Right atrium auricular region (tissue), 2 donors: ENCODE data around the gene ATXN7L3. TPM values are rescaled to one million over a fixed set of nuclear protein-coding genes. Genes with fewer than 3 reads are reported as not detected.

Experiments
- DNase-seq: peaks from one replicate; pipeline ENCODE4 v3.0.0-alpha.2; 2019; ENCODE audit warnings: low spot score
- H3K27ac ChIP-seq, 2 donors: fragments of 200-600 bp; sonication (generic); 1 replicate in 1 of 2; 2 replicates in 1 of 2; pipeline ENCODE4 v1.5.1; 2016 to 2019
- H3K27me3 ChIP-seq, 2 donors: fragments of 200-600 bp; sonication (generic); one replicate each; pipeline versions ENCODE4 v1.5.1 to v1.6.0; 2017 to 2019
- H3K36me3 ChIP-seq: fragments of 200-600 bp; sonication (generic); one replicate; pipeline ENCODE4 v1.5.1; 2016
- H3K4me1 ChIP-seq, 2 donors: fragments of 200-600 bp; sonication (generic); one replicate each; pipeline versions ENCODE4 v1.5.1 to v1.6.0; 2017 to 2019
- H3K4me3 ChIP-seq, 2 donors: fragments of 200-600 bp; sonication (generic); 1 replicate in 1 of 2; 2 replicates in 1 of 2; pipeline ENCODE4 v1.5.1; 2017 to 2019; ENCODE audit warnings: mild to moderate bottlenecking in 1 of 2, moderate library complexity in 1 of 2
- H3K9me3 ChIP-seq, 2 donors: fragments of 200-600 bp; sonication (generic); one replicate each; pipeline ENCODE4 v1.5.1; 2019
- total RNA-seq, 2 donors: library from RNA; depleted of rRNA; stranded (reverse); fragments of >200 nt; gene quantifications; one replicate each; pipeline ENCODE4 v1.1.0, GENCODE V29; 2016
- TF ChIP-seq, protein P1 (sequence below), 2 donors: fragments of 200-600 bp; sonication (generic); IDR thresholded peaks; one replicate each; pipeline ENCODE4 v1.5.1; 2019; ENCODE audit warnings: antibody characterized with exemption in 2 of 2

ATXN7L3 gene
- total RNA-seq, 2 donors from 2014 or later = 24.5 to 38.9 TPM

DNA sequence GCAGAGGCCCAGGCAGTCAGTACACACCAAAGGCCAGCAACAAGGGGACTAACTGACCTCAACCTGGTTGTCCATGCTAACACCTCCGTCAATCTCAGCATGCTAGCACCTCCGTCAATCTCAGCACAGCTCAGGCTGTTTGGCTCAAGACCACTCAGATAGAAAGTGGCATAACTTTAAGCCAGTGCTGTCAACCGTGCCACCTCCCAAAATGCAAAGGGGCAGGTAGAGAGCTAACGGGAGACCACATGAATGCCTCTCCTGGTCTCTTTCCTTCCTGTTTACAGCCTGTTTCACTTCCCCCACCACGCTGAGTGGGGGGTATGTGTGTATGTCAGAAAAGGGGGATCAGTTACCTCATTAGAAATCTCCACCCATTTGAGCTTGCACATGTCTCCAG is 16.5 kb upstream of the ATXN7L3 start:
- Histone ChIP-seq H3K9me3 (no peaks in the 10 kb centered on the region), H3K4me3 (no peak overlapping the region), H3K4me1 (peaks cover 3 to 24% of the 10 kb centered on the region in 2 donors), H3K36me3 (peaks cover 38% of the 10 kb centered on the region), H3K27me3 (no peaks in the 10 kb centered on the region), H3K27ac (no peak overlapping the region)
- TF ChIP-seq, protein P1, sequence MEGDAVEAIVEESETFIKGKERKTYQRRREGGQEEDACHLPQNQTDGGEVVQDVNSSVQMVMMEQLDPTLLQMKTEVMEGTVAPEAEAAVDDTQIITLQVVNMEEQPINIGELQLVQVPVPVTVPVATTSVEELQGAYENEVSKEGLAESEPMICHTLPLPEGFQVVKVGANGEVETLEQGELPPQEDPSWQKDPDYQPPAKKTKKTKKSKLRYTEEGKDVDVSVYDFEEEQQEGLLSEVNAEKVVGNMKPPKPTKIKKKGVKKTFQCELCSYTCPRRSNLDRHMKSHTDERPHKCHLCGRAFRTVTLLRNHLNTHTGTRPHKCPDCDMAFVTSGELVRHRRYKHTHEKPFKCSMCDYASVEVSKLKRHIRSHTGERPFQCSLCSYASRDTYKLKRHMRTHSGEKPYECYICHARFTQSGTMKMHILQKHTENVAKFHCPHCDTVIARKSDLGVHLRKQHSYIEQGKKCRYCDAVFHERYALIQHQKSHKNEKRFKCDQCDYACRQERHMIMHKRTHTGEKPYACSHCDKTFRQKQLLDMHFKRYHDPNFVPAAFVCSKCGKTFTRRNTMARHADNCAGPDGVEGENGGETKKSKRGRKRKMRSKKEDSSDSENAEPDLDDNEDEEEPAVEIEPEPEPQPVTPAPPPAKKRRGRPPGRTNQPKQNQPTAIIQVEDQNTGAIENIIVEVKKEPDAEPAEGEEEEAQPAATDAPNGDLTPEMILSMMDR (IDR thresholded peaks at IDR 0.05) = no peak
- DNase-seq = no peak

DNA sequence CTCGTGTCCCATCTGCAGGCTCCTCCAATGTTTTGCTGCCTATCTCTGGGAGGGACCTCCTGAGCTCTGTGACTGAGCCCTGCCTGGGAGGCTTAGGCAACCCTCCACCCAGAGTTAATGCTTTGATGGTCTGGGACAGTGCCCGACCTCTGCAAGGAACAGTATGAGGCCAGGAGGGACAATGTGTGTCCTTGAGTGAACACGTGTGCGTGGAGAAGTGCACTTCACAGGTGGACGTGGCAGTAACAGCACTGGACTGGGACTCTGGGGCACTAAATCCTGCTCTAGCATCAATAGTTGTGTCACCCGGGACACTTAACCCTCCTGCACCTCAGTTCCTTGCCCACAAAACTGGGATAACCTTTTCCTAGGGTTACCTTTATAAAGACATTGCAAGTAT is 15.2 kb upstream of the ATXN7L3 start:
- DNase-seq = no peak
- Histone ChIP-seq H3K4me1 (peaks cover 3 to 36% of the 10 kb centered on the region in 2 donors), H3K27me3 (no peaks in the 10 kb centered on the region), H3K4me3 (no peak overlapping the region), H3K27ac (no peak overlapping the region), H3K36me3 (peaks cover 43% of the 10 kb centered on the region), H3K9me3 (no peaks in the 10 kb centered on the region)
- TF ChIP-seq, protein P1 (IDR thresholded peaks at IDR 0.05) = no peak

DNA sequence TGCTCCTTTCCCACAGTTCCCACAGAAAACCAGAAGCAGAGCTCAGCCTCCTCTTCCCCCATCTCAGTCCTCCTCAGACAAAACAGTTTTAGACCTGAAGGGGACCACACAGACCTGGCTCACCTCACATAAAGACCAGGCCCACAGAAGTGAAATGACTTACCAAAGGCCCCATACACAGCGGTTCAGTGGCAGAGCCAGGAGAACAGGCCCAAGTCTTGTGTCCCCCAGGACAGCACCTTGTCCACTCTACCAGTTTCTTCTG is 14.5 kb upstream of the ATXN7L3 start:
- Histone ChIP-seq H3K27ac (no peak overlapping the region), H3K4me3 (no peak overlapping the region), H3K9me3 (no peaks in the 10 kb centered on the region), H3K36me3 (peaks cover 51% of the 10 kb centered on the region), H3K27me3 (no peaks in the 10 kb centered on the region), H3K4me1 (peaks cover 3 to 38% of the 10 kb centered on the region in 2 donors)
- no peak for DNase-seq
- TF ChIP-seq, protein P1 (IDR thresholded peaks at IDR 0.05) = no peak

DNA sequence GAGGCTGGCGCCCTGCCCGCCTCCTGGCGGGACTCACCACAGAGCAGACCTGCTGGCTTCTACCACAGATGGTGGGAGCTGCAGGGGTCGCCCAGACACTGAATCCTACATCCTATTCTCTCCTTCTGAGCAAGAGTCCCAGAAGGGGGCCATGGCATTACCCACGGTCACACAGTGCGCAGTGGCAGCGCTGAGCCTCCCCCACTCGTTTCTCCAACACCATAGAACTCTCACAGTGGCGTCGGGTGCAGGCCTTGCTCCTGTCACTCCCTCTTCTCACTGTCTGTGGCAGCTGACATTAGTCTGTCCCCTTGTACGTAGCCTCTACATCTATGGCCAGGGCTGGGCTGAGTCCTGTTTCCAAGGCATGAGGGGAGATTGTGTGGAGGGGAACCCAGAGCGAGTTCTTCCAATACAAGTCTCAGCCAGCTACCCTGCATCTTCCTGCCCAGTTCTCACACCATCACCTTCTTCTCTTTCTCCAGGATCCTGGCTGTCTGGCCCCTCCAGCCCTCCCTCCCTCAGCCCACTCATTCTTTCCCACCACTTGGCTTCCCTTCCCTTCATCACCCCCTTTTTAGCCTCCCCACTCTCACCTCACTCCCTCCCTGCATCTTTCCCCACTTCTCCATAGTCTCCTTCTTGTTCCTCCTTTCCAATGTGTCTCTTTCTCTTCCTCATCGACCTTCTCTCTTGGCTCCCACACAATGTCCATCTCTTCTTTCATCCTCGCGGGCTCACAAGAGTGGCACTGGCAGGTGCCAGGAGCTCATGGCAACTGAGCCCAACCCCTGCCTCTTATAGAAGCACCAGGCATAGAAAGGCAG is 13.9 kb upstream of the ATXN7L3 start:
- H3K36me3 ChIP-seq = peaks cover 56% of the 10 kb centered on the region
- H3K4me3 ChIP-seq = no peak overlapping the region
- DNase-seq = no peak
- H3K4me1 ChIP-seq = peaks cover 3 to 38% of the 10 kb centered on the region in 2 donors
- no peaks in the 10 kb centered on the region for H3K9me3 ChIP-seq
- no peaks in the 10 kb centered on the region for H3K27me3 ChIP-seq
- H3K27ac ChIP-seq = no peak overlapping the region
- TF ChIP-seq, protein P1 (IDR thresholded peaks at IDR 0.05) = no peak

DNA sequence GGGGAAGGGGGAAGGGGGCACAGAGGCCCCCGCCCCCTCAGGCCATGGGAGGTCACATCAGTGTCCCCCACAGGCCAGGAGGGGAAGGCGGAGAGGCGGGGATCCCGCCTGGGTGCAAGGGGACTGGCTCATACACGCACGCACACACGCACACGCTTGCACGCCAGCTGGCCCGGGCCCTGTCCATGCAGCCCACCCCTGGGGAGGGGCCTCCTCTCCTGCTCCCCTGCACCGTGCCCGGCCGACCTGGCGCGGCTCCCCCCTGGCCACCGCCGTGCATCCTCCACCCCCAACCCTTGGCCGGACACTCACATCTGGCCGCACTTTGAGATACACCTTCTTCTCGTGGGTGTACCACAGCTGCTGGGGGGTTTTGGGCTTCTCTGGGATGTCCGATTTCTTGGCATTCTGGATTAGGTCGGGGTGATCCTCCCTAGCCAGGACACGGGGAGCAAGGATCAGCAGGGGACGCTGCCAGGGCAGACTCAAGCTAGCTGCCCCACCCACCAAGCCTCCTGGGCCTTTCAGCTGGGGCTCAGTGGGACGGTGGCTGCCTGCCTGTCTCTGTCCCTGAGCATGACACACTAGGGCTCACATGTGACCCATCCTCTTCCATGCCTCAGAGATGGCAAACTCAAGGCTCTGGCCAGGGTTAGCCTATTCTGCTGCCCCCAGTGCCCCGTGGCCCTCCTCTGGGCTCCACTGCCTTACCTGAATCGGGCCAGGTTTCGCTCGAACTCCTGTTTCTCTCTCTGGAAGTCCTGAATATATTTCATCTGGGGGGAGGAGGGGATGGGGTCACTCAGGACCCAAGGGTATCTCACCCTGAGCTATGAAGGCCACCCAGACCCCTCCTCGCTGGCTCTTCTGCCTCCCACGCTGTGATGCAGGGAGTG is 13.1 kb upstream of the ATXN7L3 start:
- no peaks in the 10 kb centered on the region for H3K27me3 ChIP-seq
- no peak overlapping the region for H3K27ac ChIP-seq
- TF ChIP-seq, protein P1 (IDR thresholded peaks at IDR 0.05) = no peak
- peaks cover 65% of the 10 kb centered on the region for H3K36me3 ChIP-seq
- no peak for DNase-seq
- no peak overlapping the region for H3K4me3 ChIP-seq
- H3K4me1 ChIP-seq = peaks cover 0 to 33% of the 10 kb centered on the region in 2 donors
- H3K9me3 ChIP-seq = no peaks in the 10 kb centered on the region
